IMR-90 (cell line): Measurements from ENCODE around the gene LPO. TPM values are rescaled to one million over a fixed set of nuclear protein-coding genes. Genes with fewer than 3 reads are reported as not detected.

Experiments
- ATAC-seq: fragments of 200-7000 bp; cut with Tn5 transposase; 2 replicates; pipeline ENCODE4 v1.9.1; 2020; ENCODE audit warnings: low read depth, mild to moderate bottlenecking, moderate library complexity
- BruUV-seq: library from RNA; stranded (reverse); fragments of 400-500 nt; replicated peaks from 2 replicates; lab custom pipeline; 2021; lab: Mats Ljungman, UMichigan
- CTCF ChIA-PET: fragments of 300-600 bp; formaldehyde crosslinking; extraction: SDS; loops from one replicate; lab custom pipeline; 2021; ENCODE audit warnings: antibody characterized with exemption; lab: Yijun Ruan, JAX
- POLR2A ChIA-PET: fragments of 300-600 bp; sonication (Branson Sonifier 250); formaldehyde crosslinking; loops from one replicate; lab custom pipeline; 2022; ENCODE audit warnings: antibody characterized with exemption; ENCODE audit not compliant: unreplicated experiment; lab: Charles Lee
- DNase-seq: peaks from one replicate; pipeline ENCODE4 v3.0.0; 2013
- H2AFZ ChIP-seq: replicated peaks from 2 replicates; pipeline ENCODE3; 2013; ENCODE audit warnings: low read length, mild to moderate bottlenecking; ENCODE audit not compliant: poor library complexity
- H2AK5ac ChIP-seq: 2 replicates; pipeline ENCODE4 v1.6.1; 2013; ENCODE audit warnings: low read depth, low read length, inconsistent platforms
- H2AK9ac ChIP-seq: replicated peaks from 2 replicates; pipeline ENCODE3; 2013; ENCODE audit warnings: mild to moderate bottlenecking, low read depth, low read length, moderate library complexity; ENCODE audit not compliant: poor library complexity
- H2BK120ac ChIP-seq: 2 replicates; pipeline ENCODE4 v1.6.1; 2013; ENCODE audit warnings: low read depth, low read length, inconsistent platforms
- H2BK15ac ChIP-seq: 3 replicates; pipeline ENCODE4 v1.6.1; 2013; ENCODE audit warnings: low read depth, low read length, inconsistent platforms
- H2BK20ac ChIP-seq: 2 replicates; pipeline ENCODE4 v1.6.1; 2013; ENCODE audit warnings: low read depth, mild to moderate bottlenecking, inconsistent platforms, low read length, moderate library complexity
- H2BK5ac ChIP-seq: 2 replicates; pipeline ENCODE4 v1.6.1; 2013; ENCODE audit warnings: mild to moderate bottlenecking, low read depth, low read length, inconsistent platforms; ENCODE audit not compliant: poor library complexity, severe bottlenecking
- H3K14ac ChIP-seq: replicated peaks from 2 replicates; pipeline ENCODE4 v1.6.1; 2013; ENCODE audit warnings: low read depth, low read length, inconsistent platforms
- H3K18ac ChIP-seq: 2 replicates; pipeline ENCODE4 v1.6.1; 2013; ENCODE audit warnings: low read depth, low read length, control low read depth
- H3K23ac ChIP-seq: 2 replicates; pipeline ENCODE4 v1.6.1; 2013; ENCODE audit warnings: low read depth, low read length, inconsistent platforms
- H3K27ac ChIP-seq: 2 replicates; pipeline ENCODE4 v1.5.1; 2013; ENCODE audit warnings: mild to moderate bottlenecking, control low read depth, low read length; ENCODE audit not compliant: insufficient read depth
- H3K27me3 ChIP-seq: 2 replicates; pipeline ENCODE4 v1.6.1; 2013; ENCODE audit warnings: low read length; ENCODE audit not compliant: control insufficient read depth, insufficient read depth
- H3K36me3 ChIP-seq: 2 replicates; pipeline ENCODE4 v1.6.1; 2013; ENCODE audit warnings: low read length, mixed read lengths; ENCODE audit not compliant: control insufficient read depth, insufficient read depth
- H3K4ac ChIP-seq: 2 replicates; pipeline ENCODE4 v1.6.1; 2013; ENCODE audit warnings: low read depth, low read length, inconsistent platforms
- H3K4me1 ChIP-seq: 2 replicates; pipeline ENCODE4 v1.6.1; 2013; ENCODE audit warnings: low read length, mixed read lengths; ENCODE audit not compliant: control insufficient read depth, insufficient read depth
- H3K4me2 ChIP-seq: 2 replicates; pipeline ENCODE4 v1.6.1; 2013; ENCODE audit warnings: low read depth, mild to moderate bottlenecking, control low read depth, low read length, moderate library complexity
- H3K4me3 ChIP-seq: 2 replicates; pipeline ENCODE4 v1.5.1; 2013; ENCODE audit warnings: low read depth, mild to moderate bottlenecking, control low read depth, low read length, moderate library complexity; ENCODE audit not compliant: insufficient read depth
- H3K56ac ChIP-seq: 2 replicates; pipeline ENCODE4 v1.6.1; 2013; ENCODE audit warnings: low read length, inconsistent platforms; ENCODE audit not compliant: insufficient read depth; ENCODE audit errors: extremely low read depth
- H3K79me1 ChIP-seq, 2 experiments: 2 replicates each; pipeline ENCODE4 v1.6.1; 2013; ENCODE audit warnings: low read length in 2 of 2, inconsistent platforms in 1 of 2, low read depth in 1 of 2
- H3K9ac ChIP-seq: 2 replicates; pipeline ENCODE4 v1.6.1; 2013; ENCODE audit warnings: low read depth, low read length, control low read depth
- H3K9me1 ChIP-seq: 2 replicates; pipeline ENCODE4 v1.6.1; 2013; ENCODE audit warnings: low read length, inconsistent platforms; ENCODE audit not compliant: insufficient read depth
- H3K9me3 ChIP-seq: 2 replicates; pipeline ENCODE4 v1.6.1; 2013; ENCODE audit warnings: low read length; ENCODE audit not compliant: control insufficient read depth, insufficient read depth
- H4K20me1 ChIP-seq: 2 replicates; pipeline ENCODE4 v1.6.1; 2013; ENCODE audit warnings: low read length, inconsistent platforms; ENCODE audit not compliant: insufficient read depth
- H4K5ac ChIP-seq: 2 replicates; pipeline ENCODE4 v1.6.1; 2013; ENCODE audit warnings: mild to moderate bottlenecking, low read depth, low read length, control low read depth
- H4K8ac ChIP-seq, 2 experiments: 2 replicates each; pipeline ENCODE4 v1.6.1; 2013; ENCODE audit warnings: low read depth in 2 of 2, low read length in 2 of 2, control low read depth in 1 of 2, inconsistent platforms in 1 of 2
- H4K91ac ChIP-seq: 2 replicates; pipeline ENCODE4 v1.6.1; 2013; ENCODE audit warnings: low read depth, low read length, inconsistent platforms; ENCODE audit not compliant: insufficient read depth
- BHLHE40 ChIP-seq: fragments of 150-350 bp; IDR thresholded peaks from 2 replicates; pipeline ENCODE4 v1.6.1; 2016; ENCODE audit warnings: mild to moderate bottlenecking, low read depth, low read length
- CEBPB ChIP-seq: IDR thresholded peaks from 2 replicates; pipeline ENCODE4 v1.6.1; 2012; ENCODE audit warnings: low read depth, low read length, improper control_type of control experiment
- FOS ChIP-seq: fragments of 150-350 bp; IDR thresholded peaks from 2 replicates; pipeline ENCODE4 v1.6.1; 2016; ENCODE audit warnings: low read depth, low read length
- MAFK ChIP-seq: IDR thresholded peaks from 2 replicates; pipeline ENCODE4 v1.6.1; 2012; ENCODE audit warnings: low read depth, low read length, improper control_type of control experiment
- MAZ ChIP-seq: IDR thresholded peaks from 2 replicates; pipeline ENCODE4 v1.6.1; 2012; ENCODE audit warnings: low read depth, mild to moderate bottlenecking, low read length, improper control_type of control experiment, moderate library complexity, borderline replicate concordance
- POLR2A ChIP-seq: IDR thresholded peaks from 2 replicates; pipeline ENCODE4 v1.6.1; 2012; ENCODE audit warnings: mild to moderate bottlenecking, low read depth, low read length
- RAD21 ChIP-seq: IDR thresholded peaks from 2 replicates; pipeline ENCODE4 v1.6.1; 2012; ENCODE audit warnings: low read length, improper control_type of control experiment
- RFX5 ChIP-seq: IDR thresholded peaks from 2 replicates; pipeline ENCODE4 v1.8.0; 2012; ENCODE audit warnings: low read depth, mild to moderate bottlenecking, low read length, moderate library complexity
- SMC3 ChIP-seq: fragments of 150-350 bp; IDR thresholded peaks from 2 replicates; pipeline ENCODE4 v1.6.1; 2016; ENCODE audit warnings: low read depth, mild to moderate bottlenecking, antibody characterized with exemption, low read length, moderate library complexity
- USF2 ChIP-seq: fragments of 150-350 bp; IDR thresholded peaks from 2 replicates; pipeline ENCODE4 v1.6.1; 2017; ENCODE audit warnings: mild to moderate bottlenecking, antibody characterized with exemption, low read length, low read depth
- WGBS, 2 experiments: methylation state at CpG; one replicate each; pipeline versions ENCODE4 v1.1.5 to v1.1.7; 2013; ENCODE audit warnings: missing lambda C conversion rate in 2 of 2; ENCODE audit not compliant: insufficient read length in 1 of 2; ENCODE audit errors: extremely low coverage in 2 of 2; 5-methylcytosine and 5-hydroxymethylcytosine counted together
- dilution Hi-C: fragments of 300-500 bp; cut with HindIII; formaldehyde crosslinking; loops from one replicate; pipeline ENCODE4 v1.14.3; 2018; ENCODE audit warnings: low sequenced_read_pairs; ENCODE audit not compliant: unreplicated experiment
- in situ Hi-C: fragments of 300-500 bp; cut with MboI; formaldehyde crosslinking; loops from 3 replicates; pipeline ENCODE4 v1.14.3; 2019; ENCODE audit warnings: low sequenced_read_pairs, inconsistent platforms, mixed read lengths
- intact Hi-C: fragments of 100-400 bp; cut with micrococcal nuclease; formaldehyde crosslinking; loops from 2 replicates; pipeline ENCODE4 v1.10.0; 2022
- polyA plus RNA-seq, 3 experiments: library from polyadenylated mRNA; depleted of rRNA; stranded (reverse); fragments of >200 nt; gene quantifications; 2 replicates each; pipeline ENCODE4 v1.2.3, GENCODE V29; 2012; ENCODE audit warnings: low replicate concordance in 1 of 3
- total RNA-seq: library from RNA; depleted of rRNA; stranded (reverse); fragments of >200 nt; gene quantifications from 2 replicates; pipeline ENCODE4 v1.2.3, GENCODE V29; 2012
- TF ChIP-seq, protein P1 (sequence below): fragments of 150-350 bp; IDR thresholded peaks from 2 replicates; pipeline ENCODE4 v1.6.1; 2016; ENCODE audit warnings: low read depth, mild to moderate bottlenecking, low read length, moderate library complexity, borderline replicate concordance

LPO gene
- total and polyA plus RNA-seq, 2 of the 4 experiments (the other 2 are of a cell fraction): not detected

GRCh38 chr17:58317421-58318064 lies 79.2 kb downstream of the LPO start (continued):
- TF ChIP-seq, protein P1, sequence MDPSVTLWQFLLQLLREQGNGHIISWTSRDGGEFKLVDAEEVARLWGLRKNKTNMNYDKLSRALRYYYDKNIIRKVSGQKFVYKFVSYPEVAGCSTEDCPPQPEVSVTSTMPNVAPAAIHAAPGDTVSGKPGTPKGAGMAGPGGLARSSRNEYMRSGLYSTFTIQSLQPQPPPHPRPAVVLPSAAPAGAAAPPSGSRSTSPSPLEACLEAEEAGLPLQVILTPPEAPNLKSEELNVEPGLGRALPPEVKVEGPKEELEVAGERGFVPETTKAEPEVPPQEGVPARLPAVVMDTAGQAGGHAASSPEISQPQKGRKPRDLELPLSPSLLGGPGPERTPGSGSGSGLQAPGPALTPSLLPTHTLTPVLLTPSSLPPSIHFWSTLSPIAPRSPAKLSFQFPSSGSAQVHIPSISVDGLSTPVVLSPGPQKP: no peak

GRCh38 chr17:58318065-58318481 lies 79.7 kb downstream of the LPO start:
- Histone ChIP-seq H3K9me1 (no peaks in the 10 kb centered on the region), H3K18ac (no peak overlapping the region), H2BK20ac (no peak overlapping the region), H3K23ac (no peak overlapping the region), H2BK120ac (no peak overlapping the region), H3K4me2 (no peak overlapping the region), H3K4me3 (no peak overlapping the region), H2AK9ac (no peak overlapping the region), H3K79me1 (no peaks in the 10 kb centered on the region), H4K20me1 (no peaks in the 10 kb centered on the region), H4K91ac (no peak overlapping the region), H3K4ac (no peak overlapping the region), H3K27ac (no peak overlapping the region), H3K36me3 (peaks cover 3% of the 10 kb centered on the region; the same call in 1 of the 2 replicates), H2AFZ (no peak overlapping the region), H3K4me1 (no peaks in the 10 kb centered on the region), H2AK5ac (no peak overlapping the region), H3K27me3 (no peaks in the 10 kb centered on the region; the same call in 1 of the 2 replicates), H3K56ac (no peak overlapping the region), H4K5ac (no peak overlapping the region), H2BK15ac (no peak overlapping the region), H3K9me3 (no peaks in the 10 kb centered on the region), H3K14ac (no peak overlapping the region), H4K8ac (no peak overlapping the region), H3K9ac (no peak overlapping the region), H2BK5ac (no peak overlapping the region)
- intact Hi-C loops (no loop called here), dilution Hi-C loops (no loop called here), in situ Hi-C loops (loop anchor here (5.0 kb wide), 2 partner anchors 99 to 129 kb away; partner anchors contain the start of gene RNF43)
- ChIA-PET CTCF (interaction anchor here (0.6 to 1.7 kb wide), 13 partner anchors 18 to 130 kb away, joined by 3 to 21 read pairs (median 4); partner anchors contain the start of genes RNF43 and SUPT4H1), POLR2A (interaction anchor here (0.9 kb wide), 1 partner anchor 34 kb away, joined by 3 read pairs; the partner anchor contains the start of gene SUPT4H1)
- DNase-seq: no peak
- no peak for ATAC-seq
- WGBS, 2 experiments: 88% methylated on average over 3 of the region's 9 CpGs; no CpG with 5 or more reads in 1 of the 2 experiments
- no TSS peak for BruUV-seq
- TF ChIP-seq USF2: no peak
- TF ChIP-seq FOS: no peak
- TF ChIP-seq CEBPB: no peak
- TF ChIP-seq RAD21: no peak
- TF ChIP-seq, protein P1: no peak
- TF ChIP-seq MAZ: no peak
- TF ChIP-seq POLR2A: no peak
- TF ChIP-seq RFX5: no peak
- TF ChIP-seq BHLHE40: no peak
- no peak for TF ChIP-seq MAFK
- TF ChIP-seq SMC3: no peak
